ENCODE measurements around the gene ANGPTL7. TPM values are rescaled to one million over a fixed set of nuclear protein-coding genes. Genes with fewer than 3 reads are reported as not detected.

ANGPTL7 gene
- total RNA-seq, 4 donors from 2014 or later, result 2.9 to 11.9 (median 6.2) TPM; not detected in 1

DNA sequence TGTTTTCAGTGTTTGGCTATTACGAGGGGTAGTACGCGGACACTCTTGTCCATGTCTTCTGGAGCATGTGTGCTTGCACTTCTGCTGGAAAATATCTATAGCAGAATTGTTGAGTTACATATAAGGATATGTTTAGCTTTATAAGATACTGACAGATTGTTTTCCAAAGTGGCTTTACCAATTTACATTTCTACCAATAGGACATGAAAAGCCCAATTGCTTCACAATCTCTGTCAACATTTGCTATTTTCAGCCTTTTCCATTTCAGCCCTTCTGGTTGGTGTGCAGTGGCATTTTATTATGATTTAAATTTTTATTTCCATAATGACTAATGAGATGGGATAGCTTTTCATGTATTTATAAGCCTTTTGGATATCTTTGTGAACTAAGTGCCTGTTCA, 6.3 kb upstream of the ANGPTL7 start:
- TF ChIP-seq, protein P1, sequence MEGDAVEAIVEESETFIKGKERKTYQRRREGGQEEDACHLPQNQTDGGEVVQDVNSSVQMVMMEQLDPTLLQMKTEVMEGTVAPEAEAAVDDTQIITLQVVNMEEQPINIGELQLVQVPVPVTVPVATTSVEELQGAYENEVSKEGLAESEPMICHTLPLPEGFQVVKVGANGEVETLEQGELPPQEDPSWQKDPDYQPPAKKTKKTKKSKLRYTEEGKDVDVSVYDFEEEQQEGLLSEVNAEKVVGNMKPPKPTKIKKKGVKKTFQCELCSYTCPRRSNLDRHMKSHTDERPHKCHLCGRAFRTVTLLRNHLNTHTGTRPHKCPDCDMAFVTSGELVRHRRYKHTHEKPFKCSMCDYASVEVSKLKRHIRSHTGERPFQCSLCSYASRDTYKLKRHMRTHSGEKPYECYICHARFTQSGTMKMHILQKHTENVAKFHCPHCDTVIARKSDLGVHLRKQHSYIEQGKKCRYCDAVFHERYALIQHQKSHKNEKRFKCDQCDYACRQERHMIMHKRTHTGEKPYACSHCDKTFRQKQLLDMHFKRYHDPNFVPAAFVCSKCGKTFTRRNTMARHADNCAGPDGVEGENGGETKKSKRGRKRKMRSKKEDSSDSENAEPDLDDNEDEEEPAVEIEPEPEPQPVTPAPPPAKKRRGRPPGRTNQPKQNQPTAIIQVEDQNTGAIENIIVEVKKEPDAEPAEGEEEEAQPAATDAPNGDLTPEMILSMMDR (IDR thresholded peaks at IDR 0.05; ENCODE audit: low read depth), result no peak

DNA sequence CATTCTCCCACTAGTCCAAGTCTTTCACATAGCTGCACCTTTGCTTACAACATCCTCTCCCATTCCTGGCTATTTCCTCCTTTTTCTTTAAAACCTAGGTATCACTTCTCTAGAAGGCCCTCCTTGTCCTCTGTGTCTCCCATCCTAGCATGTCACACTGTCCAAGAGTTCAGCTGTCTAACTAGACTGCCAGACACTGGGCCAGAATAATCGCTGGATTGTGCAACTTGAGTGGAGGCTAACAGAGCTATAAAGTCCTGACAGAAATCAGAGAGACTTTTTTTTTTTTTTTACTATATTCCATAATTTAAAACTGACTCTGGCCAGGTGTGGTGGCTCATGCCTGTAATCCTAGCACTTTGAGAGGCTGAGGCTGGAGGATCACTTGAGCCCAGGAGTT, 4.2 kb upstream of the ANGPTL7 start:
- TF ChIP-seq, protein P1 (IDR thresholded peaks at IDR 0.05; ENCODE audit: low read depth), result no peak

DNA sequence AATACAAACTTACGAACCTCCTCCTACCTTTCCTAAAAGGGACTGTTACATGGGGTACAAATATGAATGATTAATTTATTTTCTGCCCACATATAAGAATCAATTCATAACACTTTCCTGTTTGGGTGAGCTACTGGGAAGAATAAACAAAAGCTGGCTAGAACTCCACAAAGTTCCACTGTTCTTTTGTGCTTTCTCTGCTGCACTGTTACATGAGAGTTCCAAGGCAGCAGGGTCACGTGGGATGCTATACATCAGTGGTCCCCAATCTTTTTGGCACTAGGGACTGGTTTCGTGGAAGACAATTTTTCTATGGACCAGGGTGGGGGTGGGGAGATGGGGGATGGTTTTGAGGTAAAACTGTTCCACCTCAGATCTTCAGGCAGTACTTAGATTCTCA, 2.2 kb upstream of the ANGPTL7 start:
- TF ChIP-seq, protein P1 (IDR thresholded peaks at IDR 0.05; ENCODE audit: low read depth), result no peak

DNA sequence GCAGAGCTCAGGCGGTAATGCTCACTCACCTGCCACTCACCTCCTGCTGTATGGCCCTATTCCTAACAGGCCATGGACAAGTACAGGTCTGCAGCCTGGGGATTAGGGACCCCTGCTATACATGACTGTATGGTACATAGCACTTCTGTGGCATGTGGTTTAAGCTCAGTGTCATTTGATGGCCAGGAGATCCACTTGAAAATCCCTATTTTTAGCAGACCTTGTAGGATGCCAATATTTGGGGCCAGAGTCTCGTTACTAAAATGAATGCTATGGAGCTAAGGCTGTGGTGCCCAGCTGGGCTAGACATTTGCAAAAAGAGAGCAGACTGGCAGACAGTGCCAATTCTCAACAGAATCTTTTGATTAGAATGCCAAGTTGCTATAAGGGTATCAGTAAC, 1.7 kb upstream of the ANGPTL7 start:
- TF ChIP-seq, protein P1 (IDR thresholded peaks at IDR 0.05; ENCODE audit: low read depth), result no peak

DNA sequence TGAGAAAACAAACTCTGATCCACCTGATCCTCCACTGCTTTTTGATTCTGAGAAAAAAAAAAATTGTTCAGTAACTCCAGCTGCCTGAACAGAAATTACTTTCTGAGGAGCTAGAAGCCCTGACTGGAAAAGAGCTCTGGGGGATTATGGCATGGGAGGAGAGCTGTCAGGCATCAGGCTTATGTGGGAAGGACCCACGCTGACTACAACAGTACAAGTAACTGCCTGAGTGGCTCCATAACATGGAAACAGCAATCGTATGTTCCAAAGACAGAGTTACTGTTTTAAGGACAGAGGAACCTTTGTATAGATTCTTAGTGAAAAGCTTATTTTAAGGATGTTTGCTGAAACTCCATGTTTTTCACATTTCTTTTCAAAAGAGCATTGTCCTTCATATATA, 1.2 kb upstream of the ANGPTL7 start:
- TF ChIP-seq, protein P1 (IDR thresholded peaks at IDR 0.05; ENCODE audit: low read depth), result no peak

DNA sequence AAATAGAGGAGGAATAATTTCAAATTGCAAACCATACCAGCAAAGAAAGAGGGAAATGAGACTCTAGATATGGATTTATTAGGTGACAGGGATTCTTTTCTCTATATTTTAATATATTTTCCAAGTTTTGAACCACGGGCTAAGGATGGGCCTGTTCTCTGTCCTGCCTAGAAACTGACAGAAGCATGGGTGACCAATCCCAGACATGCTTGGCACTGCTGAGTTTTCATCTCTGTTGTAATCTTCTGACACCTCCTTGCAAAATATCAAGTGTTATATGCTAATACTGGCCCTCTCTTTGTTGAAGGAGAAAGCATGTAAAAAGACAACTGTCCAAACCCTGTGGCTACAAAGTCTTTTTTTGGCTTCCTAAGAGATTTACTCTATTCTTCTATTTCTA, 774 bp upstream of the ANGPTL7 start:
- TF ChIP-seq, protein P1 (IDR thresholded peaks at IDR 0.05; ENCODE audit: low read depth), result no peak

DNA sequence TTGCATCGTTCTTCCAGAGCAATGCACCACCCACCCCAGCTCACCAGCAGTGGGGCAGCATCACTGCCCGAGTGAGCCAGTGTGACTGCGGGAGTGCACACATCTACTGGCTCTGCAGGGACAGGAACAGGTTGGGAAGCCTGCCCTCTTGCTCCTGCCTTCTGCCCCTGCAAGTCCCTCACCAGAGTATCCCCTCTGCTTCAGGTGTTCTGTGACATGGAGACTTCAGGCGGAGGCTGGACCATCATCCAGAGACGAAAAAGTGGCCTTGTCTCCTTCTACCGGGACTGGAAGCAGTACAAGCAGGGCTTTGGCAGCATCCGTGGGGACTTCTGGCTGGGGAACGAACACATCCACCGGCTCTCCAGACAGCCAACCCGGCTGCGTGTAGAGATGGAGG, 4.2 kb downstream of the ANGPTL7 start:
- TF ChIP-seq, protein P1 (IDR thresholded peaks at IDR 0.05; ENCODE audit: low read depth), result no peak
